ENCODE data around the gene SLCO2A1. TPM values are rescaled to one million over a fixed set of nuclear protein-coding genes. Genes with fewer than 3 reads are reported as not detected.

Gene SLCO2A1
- total and polyA plus RNA-seq, 2 of the 4 experiments (the other 2 are of a cell fraction), result under 0.01 to 1.5 TPM

GRCh38 chr3:133943639-133944141 is 86.0 kb downstream of the SLCO2A1 start:
- no CpG with 5 or more reads among the region's 5 CpGs for WGBS, 2 experiments (ENCODE audit: extremely low coverage in 2 of 2, insufficient read length in 1 of 2)
- peak overlapping the region; percentile 87 for H2BK120ac ChIP-seq (ENCODE audit: low read depth, low read length)
- H3K4me1 ChIP-seq (ENCODE audit: control insufficient read depth, insufficient read depth, low read length), result peaks cover 21% of the 10 kb centered on the region
- H2AFZ ChIP-seq (replicated peaks; ENCODE audit: low read length, poor library complexity), result peak overlapping the region; percentile 52
- H4K91ac ChIP-seq (ENCODE audit: insufficient read depth, low read depth, low read length), result peak overlapping the region; percentile 50
- H2BK5ac ChIP-seq (ENCODE audit: low read depth, low read length, poor library complexity, severe bottlenecking), result peak overlapping the region; percentile 74
- H3K23ac ChIP-seq (ENCODE audit: low read depth, low read length), result peak overlapping the region; percentile 70
- peaks cover 10% of the 10 kb centered on the region for H4K20me1 ChIP-seq (ENCODE audit: insufficient read depth, low read length)
- CTCF ChIA-PET, result no interaction called here
- no peak overlapping the region for H3K9ac ChIP-seq (ENCODE audit: low read depth, low read length)
- peak overlapping the region; percentile 48; the same call in 1 of the 3 replicates for H2BK15ac ChIP-seq (ENCODE audit: low read depth, low read length)
- peak overlapping the region; percentile 63 for H2AK5ac ChIP-seq (ENCODE audit: low read depth, low read length)
- no peak overlapping the region for H2AK9ac ChIP-seq (replicated peaks; ENCODE audit: low read depth, low read length, poor library complexity)
- peaks cover 28% of the 10 kb centered on the region for H3K9me1 ChIP-seq (ENCODE audit: insufficient read depth, low read length)
- dilution Hi-C loops (cut with HindIII; ENCODE audit: low sequenced_read_pairs, unreplicated experiment) (no loop called here), in situ Hi-C loops (cut with MboI; ENCODE audit: low sequenced_read_pairs) (loop anchor here (25.0 kb wide), 1 partner anchor 1206 kb away; no protein-coding TSS in a partner anchor), intact Hi-C loops (cut with micrococcal nuclease) (no loop called here)
- H3K27ac ChIP-seq (ENCODE audit: insufficient read depth, low read length), result peak overlapping the region; percentile 36
- H4K8ac ChIP-seq (ENCODE audit: low read depth in 2 of 2, low read length in 2 of 2), result peak overlapping the region in 1 of 2 experiments; percentile 47; a peak in 2 of 4 replicates
- POLR2A ChIA-PET (ENCODE audit: unreplicated experiment), result no interaction called here
- ATAC-seq (ENCODE audit: low read depth), result peak; percentile 62
- H2BK20ac ChIP-seq (ENCODE audit: low read depth, low read length), result peak overlapping the region; percentile 81
- TF ChIP-seq MAFK (IDR thresholded peaks at IDR 0.05; ENCODE audit: low read depth, low read length) (no peak), FOS (IDR thresholded peaks at IDR 0.05; ENCODE audit: low read depth, low read length) (peak; percentile 55; the same call in 1 of the 2 replicates)
- H3K4me2 ChIP-seq (ENCODE audit: low read depth, low read length), result peak overlapping the region; percentile 22; the same call in 1 of the 2 replicates
- H3K27me3 ChIP-seq (ENCODE audit: control insufficient read depth, insufficient read depth, low read length), result no peaks in the 10 kb centered on the region
- peak overlapping the region; percentile 21; the same call in 1 of the 2 replicates for H3K18ac ChIP-seq (ENCODE audit: low read depth, low read length)
- BruUV-seq (replicated peaks), result no TSS peak
- H3K36me3 ChIP-seq (ENCODE audit: control insufficient read depth, insufficient read depth, low read length), result no peaks in the 10 kb centered on the region
- peak; percentile 98 for DNase-seq
- H3K4ac ChIP-seq (ENCODE audit: low read depth, low read length), result peak overlapping the region; percentile 89
- H3K4me3 ChIP-seq (ENCODE audit: insufficient read depth, low read depth, low read length), result no peak overlapping the region
- H3K14ac ChIP-seq (replicated peaks; ENCODE audit: low read depth, low read length), result peak overlapping the region; percentile 70
- H3K9me3 ChIP-seq (ENCODE audit: control insufficient read depth, insufficient read depth, low read length), result no peaks in the 10 kb centered on the region
- H4K5ac ChIP-seq (ENCODE audit: low read depth, low read length), result 0 out of 2 replicates have a peak overlapping the region, but pooled peaks have one; percentile 1
- H3K56ac ChIP-seq (ENCODE audit: extremely low read depth, insufficient read depth, low read length), result no peak overlapping the region
- H3K79me1 ChIP-seq (ENCODE audit: low read depth in 1 of 2, low read length in 2 of 2), result no peaks in the 10 kb centered on the region; a peak in 1 of 4 replicates
